HG02973 (cell line): Measurements from ENCODE around the gene TANC1.

Source experiments
- ATAC-seq: cut with Tn5 transposase; IDR thresholded peaks from one replicate; pipeline ENCODE4 v1.9.1; 2021; ENCODE audit warnings: moderate library complexity; ENCODE audit not compliant: unreplicated experiment

TANC1 gene

DNA sequence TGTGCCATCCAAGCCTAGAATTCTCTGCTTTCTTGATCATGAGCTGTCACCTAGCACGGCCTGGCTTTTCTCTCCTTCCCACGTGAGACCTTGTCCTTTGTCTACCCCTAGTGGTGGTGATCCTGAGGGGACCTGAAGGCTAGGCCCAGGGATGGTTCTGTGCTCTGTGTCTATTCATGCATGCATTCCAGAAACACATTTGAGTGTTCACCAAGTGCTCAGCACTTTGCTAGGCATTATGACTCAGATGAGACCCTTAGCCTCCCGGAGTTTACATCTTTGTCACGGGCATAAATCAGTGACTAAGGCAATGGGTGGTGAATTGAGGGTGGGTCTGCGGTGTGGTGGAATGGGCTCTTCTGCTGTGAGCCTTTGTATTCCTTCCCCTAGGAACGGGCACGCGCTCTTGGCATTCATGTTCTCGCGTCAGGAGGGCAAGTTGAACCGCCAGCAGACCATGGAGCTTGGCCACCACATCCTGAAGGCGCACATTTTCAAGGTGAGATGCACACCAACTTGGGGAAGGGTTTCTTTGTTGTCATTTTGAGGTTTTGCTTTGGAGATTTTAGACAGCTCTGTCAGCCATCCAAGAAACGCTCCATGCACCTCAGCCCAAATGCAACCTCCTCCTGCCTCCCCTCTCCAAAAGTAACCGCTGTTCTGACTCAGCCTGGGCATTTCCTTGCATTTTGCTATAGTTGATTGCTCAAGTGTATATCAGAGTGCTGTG lies 217.1 kb downstream of the TANC1 start:
- ATAC-seq, result peak; percentile 58

- no peak for ATAC-seq
These were observed 218.0 kb downstream of the TANC1 start for GRCh38 chr2:159186462-159186861.

GRCh38 chr2:159187106-159187505 lies 218.7 kb downstream of the TANC1 start:
- no peak for ATAC-seq

DNA sequence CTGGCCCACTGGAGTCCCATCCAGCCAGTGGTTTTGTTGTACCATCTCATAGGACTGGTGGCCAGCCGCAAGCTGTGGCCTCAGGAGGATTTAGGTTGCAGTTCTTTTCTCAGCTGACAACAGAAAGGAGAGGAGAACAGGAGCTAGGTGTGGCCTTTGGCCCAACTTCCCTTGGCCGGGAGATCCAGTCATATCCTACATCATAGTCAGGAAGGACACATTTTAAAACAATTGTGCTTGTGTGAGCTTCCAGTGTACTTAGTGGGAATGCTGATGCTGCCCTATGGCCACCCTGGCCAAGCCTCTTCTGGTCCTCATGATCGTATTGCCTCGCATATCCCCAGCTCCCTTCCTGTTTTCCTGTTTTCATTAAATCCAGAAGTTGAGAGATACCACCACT lies 220.0 kb downstream of the TANC1 start:
- no peak for ATAC-seq

DNA sequence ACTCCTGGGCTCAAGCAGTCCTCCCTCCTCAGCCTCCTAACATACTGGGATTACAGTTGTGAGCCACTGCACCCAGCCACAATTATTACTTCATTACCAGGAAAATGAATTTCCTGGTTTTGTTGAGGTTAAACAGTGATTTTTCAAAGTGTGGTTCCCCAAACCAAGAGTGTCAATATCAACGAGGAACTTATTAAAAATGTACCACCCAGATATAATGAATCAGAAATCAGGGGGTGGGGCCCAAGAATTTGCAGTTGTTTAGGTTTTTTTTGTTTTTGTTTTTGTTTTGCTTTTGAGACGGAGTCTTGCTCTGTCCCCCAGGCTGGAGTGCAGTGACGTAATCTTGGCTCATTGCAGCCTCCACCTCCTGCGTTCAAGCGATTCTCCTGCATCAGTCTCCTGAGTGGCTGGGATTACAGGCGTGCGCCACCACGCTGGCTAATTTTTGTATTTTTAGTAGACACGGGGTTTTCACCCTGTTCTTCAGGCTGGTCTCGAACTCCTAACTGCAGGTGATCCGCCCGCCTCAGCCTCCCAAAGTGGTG lies 224.0 kb downstream of the TANC1 start:
- no peak for ATAC-seq

DNA sequence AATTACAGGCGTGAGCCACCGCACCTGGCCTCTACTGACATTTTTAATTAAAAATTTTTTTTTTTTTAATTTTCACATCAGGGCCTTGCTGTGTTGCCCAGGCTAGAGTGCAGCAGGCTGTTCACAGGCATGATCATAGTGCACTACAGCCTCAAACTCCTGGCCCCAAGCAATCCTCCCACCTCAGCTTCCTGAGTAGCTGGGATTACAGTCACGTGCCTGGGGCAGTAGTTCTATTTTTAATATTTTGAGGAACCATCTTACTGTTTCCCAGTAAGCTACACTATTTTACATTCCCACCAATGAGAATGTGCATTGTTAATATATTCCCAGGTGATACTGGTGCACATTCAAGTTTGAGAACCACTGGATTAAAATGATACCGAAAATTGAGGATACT lies 225.4 kb downstream of the TANC1 start:
- no peak for ATAC-seq

GRCh38 chr2:159194241-159194640 lies 225.8 kb downstream of the TANC1 start:
- ATAC-seq, result no peak

- no peak for ATAC-seq
These were observed 227.3 kb downstream of the TANC1 start for GRCh38 chr2:159195697-159196096.

DNA sequence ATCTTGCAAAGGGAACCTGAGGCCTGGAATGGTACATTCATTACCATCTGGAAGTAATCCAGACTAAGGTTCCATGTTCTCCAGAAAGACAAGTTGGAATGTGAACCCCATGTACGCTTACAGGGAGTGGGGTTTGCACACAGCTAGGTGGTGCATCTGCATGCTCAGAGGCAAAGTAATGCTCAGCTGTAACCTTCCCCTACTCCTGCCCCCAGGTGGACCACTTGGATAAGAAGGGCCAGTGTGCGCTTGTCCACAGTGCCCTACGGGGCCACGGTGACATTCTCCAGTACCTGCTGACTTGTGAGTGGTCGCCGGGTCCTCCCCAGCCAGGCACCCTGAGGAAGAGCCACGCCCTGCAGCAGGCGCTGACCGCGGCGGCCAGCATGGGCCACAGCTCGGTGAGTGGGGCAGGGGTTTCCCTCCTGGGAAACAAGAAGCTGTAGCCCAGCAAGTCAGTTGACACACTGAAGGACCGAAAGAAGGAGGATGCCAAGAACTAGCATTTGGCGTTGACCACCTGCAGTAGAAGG lies 228.0 kb downstream of the TANC1 start:
- no peak for ATAC-seq

- no peak for ATAC-seq
These were observed 230.8 kb downstream of the TANC1 start for GRCh38 chr2:159199236-159199635.

- ATAC-seq, result no peak
These were observed 231.5 kb downstream of the TANC1 start for GRCh38 chr2:159199761-159200465.

DNA sequence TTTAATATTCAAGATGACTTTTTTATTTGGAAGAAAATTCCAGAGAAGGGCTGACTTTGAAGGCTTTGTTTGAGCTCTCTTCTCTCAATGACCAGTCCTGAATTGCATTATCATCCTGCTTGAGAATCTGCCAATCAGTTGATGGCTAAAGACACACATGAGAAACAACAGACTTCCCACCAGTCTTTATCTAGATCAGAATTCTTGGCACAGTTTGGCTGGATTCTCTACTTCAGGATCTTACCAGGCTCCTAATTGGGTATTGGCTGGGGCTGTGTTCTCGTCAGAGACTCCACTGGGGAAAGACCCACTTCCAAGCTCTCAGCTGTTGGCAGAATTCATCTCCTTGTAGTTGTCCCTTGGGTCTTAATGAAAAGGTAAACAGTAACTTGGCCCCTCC lies 232.1 kb downstream of the TANC1 start:
- no peak for ATAC-seq

DNA sequence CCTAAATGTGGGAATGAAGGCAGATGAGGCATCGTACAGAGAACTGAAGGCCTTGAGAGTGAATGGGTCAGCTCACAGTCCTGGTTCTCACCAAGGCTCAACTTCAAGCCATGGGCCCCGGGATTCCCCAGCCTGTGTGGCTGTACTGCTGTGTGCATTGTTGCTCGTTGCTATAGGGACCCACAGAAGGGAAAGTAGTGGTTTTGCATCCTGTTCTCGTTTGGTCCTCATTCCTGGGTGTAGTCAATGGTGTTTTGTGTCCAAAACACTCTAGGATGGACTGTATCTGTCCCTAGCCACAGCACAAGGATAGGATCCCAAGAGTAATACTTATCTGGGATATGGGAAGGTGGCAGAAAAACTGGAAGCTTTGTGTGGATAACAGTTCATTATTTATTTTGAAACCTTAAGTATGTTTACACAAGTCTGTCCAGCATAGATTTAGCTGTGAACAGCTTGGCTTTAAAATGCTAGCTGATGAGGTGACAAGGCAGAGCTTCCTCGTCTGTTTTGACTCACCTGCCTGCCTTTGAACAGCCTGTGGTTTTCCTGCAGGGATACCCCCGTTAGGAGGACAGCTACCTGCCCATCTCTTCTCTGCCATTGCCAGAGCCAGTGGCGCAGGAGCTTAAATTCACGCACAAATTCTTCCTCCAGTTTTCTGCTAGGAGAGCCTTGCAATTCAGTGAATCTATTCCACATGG lies 233.1 kb downstream of the TANC1 start:
- ATAC-seq, result peak; percentile 98

- ATAC-seq, result no peak
These were observed 234.2 kb downstream of the TANC1 start for GRCh38 chr2:159202568-159203071.

- ATAC-seq, result no peak
These were observed 236.1 kb downstream of the TANC1 start for GRCh38 chr2:159204381-159205144.

DNA sequence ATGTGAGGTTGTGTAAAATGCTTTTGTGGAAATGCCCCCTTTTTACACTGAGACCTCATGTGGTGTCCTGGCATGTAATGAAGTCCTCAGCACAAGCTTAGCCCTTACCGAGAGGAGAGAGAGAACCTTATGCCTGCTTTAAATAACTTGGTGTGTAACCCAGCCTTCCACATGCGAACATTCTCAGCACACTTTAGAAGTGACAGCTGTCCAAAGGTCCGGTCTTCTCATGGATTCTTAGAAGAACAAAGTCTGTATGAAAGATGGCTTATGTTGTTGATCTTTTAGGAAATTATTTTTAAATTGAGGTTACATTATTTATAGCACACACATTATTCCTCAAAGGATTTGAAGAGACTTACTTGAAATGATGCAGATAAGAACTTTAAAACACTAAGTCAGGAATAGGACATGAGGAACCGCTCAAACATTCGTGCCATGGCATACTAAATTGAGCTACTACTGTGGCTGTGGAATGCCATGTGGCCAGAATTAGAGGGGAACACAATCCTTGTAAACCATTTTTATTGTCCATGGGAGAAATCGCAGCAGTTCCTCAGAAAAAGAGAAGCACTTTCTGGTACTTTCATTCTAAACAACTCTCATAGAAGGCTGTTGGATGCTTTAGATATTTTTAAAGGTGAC lies 238.4 kb downstream of the TANC1 start:
- no peak for ATAC-seq

DNA sequence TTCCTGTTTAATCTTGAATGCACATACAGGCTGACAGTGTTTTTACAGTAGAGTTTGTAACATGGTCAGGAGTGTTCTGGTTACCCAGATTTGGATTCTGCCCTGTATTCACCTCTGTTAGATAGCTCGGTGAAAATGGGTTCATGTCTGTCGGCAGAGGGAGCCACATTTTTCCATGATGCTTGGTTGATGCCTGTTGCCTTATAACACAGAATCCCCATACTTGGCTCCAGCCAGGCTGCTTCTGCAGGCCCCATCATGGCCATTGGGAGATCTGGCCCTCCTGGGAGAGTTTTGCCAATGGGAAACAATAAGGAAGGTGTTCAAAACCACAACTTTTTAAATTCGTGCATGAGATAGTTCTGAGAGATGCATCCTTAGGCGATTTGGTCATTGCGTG lies 240.0 kb downstream of the TANC1 start:
- no peak for ATAC-seq

DNA sequence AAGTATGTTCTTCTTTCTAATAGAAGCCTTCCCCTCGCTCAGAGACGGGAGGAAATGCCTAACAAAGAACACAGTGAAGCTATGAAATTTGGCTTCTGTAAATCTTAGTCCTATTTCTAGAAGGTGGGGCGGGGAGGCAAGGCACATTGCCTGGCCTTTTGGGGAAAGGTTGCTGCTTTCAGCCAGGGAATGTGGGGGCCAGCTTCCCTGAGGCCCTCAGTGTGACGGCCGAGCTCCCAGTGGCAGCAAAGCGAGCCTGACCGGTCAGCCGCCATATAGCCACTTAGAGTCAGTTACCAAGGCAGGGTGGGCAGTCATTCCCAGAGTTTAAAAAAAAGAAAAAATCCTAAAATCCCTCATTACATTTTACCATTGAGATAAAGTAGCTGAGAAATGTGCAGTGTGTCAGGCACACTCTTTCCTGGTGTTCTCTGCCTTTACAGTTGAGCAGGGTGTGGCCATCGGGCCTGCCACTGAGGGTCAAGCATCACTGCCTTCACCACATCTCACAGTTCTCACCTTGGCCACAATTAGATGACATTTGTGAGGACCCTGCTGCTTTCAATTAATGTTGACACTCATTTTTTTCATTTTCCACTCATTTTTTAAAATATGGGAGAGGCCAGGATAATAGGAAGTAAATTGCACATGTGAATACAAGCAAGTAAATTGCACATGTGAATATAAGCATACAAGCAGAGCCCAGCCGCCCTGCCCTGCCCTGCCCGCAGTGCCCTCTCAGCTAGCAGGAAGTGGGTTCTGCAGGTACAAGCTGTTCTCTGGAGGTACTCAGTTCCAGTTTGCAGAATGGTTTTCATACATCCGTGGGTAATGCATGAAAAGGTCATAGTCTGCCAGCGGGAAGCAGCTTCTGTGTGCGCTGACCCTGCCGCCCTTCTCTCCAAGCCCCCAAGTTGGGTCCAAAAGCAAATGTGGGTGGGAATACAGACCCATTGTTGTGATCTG lies 241.2 kb downstream of the TANC1 start:
- ATAC-seq, result peak; percentile 68
